GM12878 (cell line): ENCODE results near the gene MYCBP. TPM values are rescaled to one million over a fixed set of nuclear protein-coding genes. Genes with fewer than 3 reads are reported as not detected.

ENCODE experiments used
- BMI1 ChIP-seq: fragments of 450-650 bp; IDR thresholded peaks from 2 replicates; pipeline ENCODE4 v1.6.1; 2016; ENCODE audit warnings: mild to moderate bottlenecking, moderate library complexity, borderline replicate concordance
- CREM ChIP-seq: IDR thresholded peaks from 2 replicates; pipeline ENCODE4 v1.6.1; 2014; ENCODE audit warnings: antibody characterized with exemption, low read depth
- NFXL1 ChIP-seq: fragments of 450-650 bp; IDR thresholded peaks from 2 replicates; pipeline ENCODE4 v1.6.1; 2017; ENCODE audit warnings: antibody characterized with exemption, mild to moderate bottlenecking, borderline replicate concordance
- NR2C1 ChIP-seq: fragments of 450-650 bp; IDR thresholded peaks from 2 replicates; pipeline ENCODE4 v1.6.1; 2017; ENCODE audit warnings: antibody characterized with exemption, mild to moderate bottlenecking, moderate library complexity
- NR2F1 ChIP-seq: fragments of 450-650 bp; conservative IDR thresholded peaks from 2 replicates; pipeline ENCODE4 v1.6.1; 2017; ENCODE audit warnings: mild to moderate bottlenecking
- PAX8 ChIP-seq: fragments of 450-650 bp; IDR thresholded peaks from 2 replicates; pipeline ENCODE4 v1.6.1; 2017; ENCODE audit warnings: mild to moderate bottlenecking, moderate library complexity
- POLR2AphosphoS2 ChIP-seq: IDR thresholded peaks from 2 replicates; pipeline ENCODE4 v1.6.1; 2011; ENCODE audit warnings: low read depth, mild to moderate bottlenecking, low read length, improper control_type of control experiment, moderate library complexity
- RAD51 ChIP-seq: fragments of 450-650 bp; IDR thresholded peaks from 2 replicates; pipeline ENCODE4 v1.6.1; 2016; ENCODE audit warnings: moderate library complexity, mild to moderate bottlenecking, inconsistent platforms
- TAF1 ChIP-seq: IDR thresholded peaks from 2 replicates; pipeline ENCODE4 v1.6.1; 2011; ENCODE audit warnings: mild to moderate bottlenecking, low read depth, low read length, borderline replicate concordance
- polyA plus RNA-seq, 11 experiments: library from polyadenylated mRNA; depleted of rRNA in 4 of 11; unstranded in 6 of 11; stranded (reverse) in 5 of 11; fragments of >200 nt; fragmentation: Nextera tagmentation in 4 of 11; fragmentation: Illumina TruSeq in 1 of 11; extraction: Ambion mirVana in 4 of 11; extraction: Trizol in 1 of 11; gene quantifications; 1 replicate in 1 of 11; 2 replicates in 10 of 11; pipeline versions ENCODE4 v1.2.1 to v1.2.3, GENCODE V29; 2011 to 2016; ENCODE audit warnings: inconsistent platforms in 2 of 11, missing spikeins in 2 of 11, low read depth in 1 of 11
- total RNA-seq, 4 experiments: library from RNA; depleted of rRNA in 3 of 4; stranded (reverse); fragments of >200 nt in 3 of 4; fragmentation: Illumina TruSeq in 1 of 4; extraction: Trizol in 1 of 4; gene quantifications; 2 replicates each; pipeline versions ENCODE4 v1.2.1 to v1.2.3, GENCODE V29; 2013 to 2021
- TF ChIP-seq, protein P1 (sequence below): IDR thresholded peaks from 2 replicates; pipeline ENCODE4 v1.6.1; 2011; ENCODE audit warnings: mild to moderate bottlenecking, low read depth, low read length, moderate library complexity; ENCODE audit not compliant: insufficient replicate concordance
- TF ChIP-seq, protein P2 (sequence below): fragments of 450-650 bp; IDR thresholded peaks from 2 replicates; pipeline ENCODE4 v1.6.1; 2017; ENCODE audit warnings: mild to moderate bottlenecking, moderate library complexity
- TF ChIP-seq, protein P3 (sequence below): IDR thresholded peaks from 2 replicates; pipeline ENCODE4 v1.6.1; 2011; ENCODE audit warnings: borderline replicate concordance, low read depth, mild to moderate bottlenecking, moderate library complexity, mixed read lengths, low read length; ENCODE audit not compliant: insufficient read depth; ENCODE audit errors: extremely low read length
- TF ChIP-seq, protein P4 (sequence below): fragments of 450-650 bp; IDR thresholded peaks from 2 replicates; pipeline ENCODE4 v1.6.1; 2018; ENCODE audit warnings: borderline replicate concordance, mild to moderate bottlenecking; ENCODE audit not compliant: partially characterized antibody
- TF ChIP-seq, protein P5 (sequence below): fragments of 450-650 bp; conservative IDR thresholded peaks from 2 replicates; pipeline ENCODE4 v1.6.1; 2017; ENCODE audit warnings: mild to moderate bottlenecking, moderate library complexity

MYCBP gene
- total and polyA plus RNA-seq, 10 of the 15 experiments (the other 5 are each of a cell fraction or from before 2014, with no cell fraction given): 26.1 to 210 (median 43.1) TPM

DNA sequence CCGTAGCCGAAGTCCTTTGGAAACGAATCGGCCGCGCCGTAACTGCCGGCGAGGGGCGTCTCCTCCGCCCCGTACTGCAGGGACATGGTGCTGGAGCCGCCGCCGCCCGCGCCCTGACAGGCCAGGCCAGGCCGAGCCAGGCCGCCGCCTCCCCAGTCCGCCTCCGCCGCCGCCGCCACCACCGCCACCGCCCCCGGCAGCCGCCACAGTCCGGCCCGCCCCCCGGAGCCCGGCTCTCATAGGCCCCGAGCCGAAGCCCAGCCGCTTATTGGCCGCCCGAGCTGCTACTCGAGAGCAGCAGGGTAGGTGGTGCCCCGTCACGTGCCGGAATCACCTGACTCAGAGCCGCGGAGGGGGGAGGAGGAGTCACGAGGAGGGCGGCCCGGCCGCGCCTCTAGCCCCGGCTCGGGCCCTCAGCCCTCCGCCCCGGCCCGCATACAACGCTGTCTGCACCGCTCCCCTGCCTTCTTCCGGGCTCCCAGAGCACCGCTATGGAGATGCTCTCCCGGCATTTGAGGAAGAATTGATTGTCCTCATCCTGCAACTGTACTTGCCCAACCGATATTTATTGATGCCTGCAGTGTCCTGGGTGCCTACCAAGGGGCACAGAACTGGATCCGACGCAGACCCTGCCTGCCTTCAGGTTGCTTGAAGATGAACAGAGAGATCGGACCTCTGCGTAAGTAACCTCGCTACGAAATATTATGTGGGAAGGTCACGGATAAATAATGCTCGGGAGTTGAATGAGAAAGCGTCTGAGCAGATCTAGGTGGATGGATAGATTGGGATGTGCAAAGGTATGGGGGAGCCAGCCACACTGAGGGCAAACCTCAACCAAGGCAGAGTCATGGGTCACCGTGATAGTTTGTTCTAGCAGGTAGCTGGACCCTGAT is 13.3 kb downstream of the MYCBP start, which contains the start of gene RRAGC (continued):
- TF ChIP-seq PAX8 (no peak), RAD51 (peak; percentile 99), NR2F1 (no peak; the same call in none of the 2 replicates), NFXL1 (no peak), POLR2AphosphoS2 (no peak), TAF1 (peak; percentile 61; the same call in 1 of the 2 replicates), CREM (peak; percentile 36; the same call in 1 of the 2 replicates), NR2C1 (peak; percentile 24; the same call in 1 of the 2 replicates), BMI1 (no peak)
- TF ChIP-seq, protein P1, sequence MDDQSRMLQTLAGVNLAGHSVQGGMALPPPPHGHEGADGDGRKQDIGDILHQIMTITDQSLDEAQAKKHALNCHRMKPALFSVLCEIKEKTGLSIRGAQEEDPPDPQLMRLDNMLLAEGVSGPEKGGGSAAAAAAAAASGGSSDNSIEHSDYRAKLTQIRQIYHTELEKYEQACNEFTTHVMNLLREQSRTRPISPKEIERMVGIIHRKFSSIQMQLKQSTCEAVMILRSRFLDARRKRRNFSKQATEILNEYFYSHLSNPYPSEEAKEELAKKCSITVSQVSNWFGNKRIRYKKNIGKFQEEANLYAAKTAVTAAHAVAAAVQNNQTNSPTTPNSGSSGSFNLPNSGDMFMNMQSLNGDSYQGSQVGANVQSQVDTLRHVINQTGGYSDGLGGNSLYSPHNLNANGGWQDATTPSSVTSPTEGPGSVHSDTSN: peak; percentile 98
- TF ChIP-seq, protein P2, sequence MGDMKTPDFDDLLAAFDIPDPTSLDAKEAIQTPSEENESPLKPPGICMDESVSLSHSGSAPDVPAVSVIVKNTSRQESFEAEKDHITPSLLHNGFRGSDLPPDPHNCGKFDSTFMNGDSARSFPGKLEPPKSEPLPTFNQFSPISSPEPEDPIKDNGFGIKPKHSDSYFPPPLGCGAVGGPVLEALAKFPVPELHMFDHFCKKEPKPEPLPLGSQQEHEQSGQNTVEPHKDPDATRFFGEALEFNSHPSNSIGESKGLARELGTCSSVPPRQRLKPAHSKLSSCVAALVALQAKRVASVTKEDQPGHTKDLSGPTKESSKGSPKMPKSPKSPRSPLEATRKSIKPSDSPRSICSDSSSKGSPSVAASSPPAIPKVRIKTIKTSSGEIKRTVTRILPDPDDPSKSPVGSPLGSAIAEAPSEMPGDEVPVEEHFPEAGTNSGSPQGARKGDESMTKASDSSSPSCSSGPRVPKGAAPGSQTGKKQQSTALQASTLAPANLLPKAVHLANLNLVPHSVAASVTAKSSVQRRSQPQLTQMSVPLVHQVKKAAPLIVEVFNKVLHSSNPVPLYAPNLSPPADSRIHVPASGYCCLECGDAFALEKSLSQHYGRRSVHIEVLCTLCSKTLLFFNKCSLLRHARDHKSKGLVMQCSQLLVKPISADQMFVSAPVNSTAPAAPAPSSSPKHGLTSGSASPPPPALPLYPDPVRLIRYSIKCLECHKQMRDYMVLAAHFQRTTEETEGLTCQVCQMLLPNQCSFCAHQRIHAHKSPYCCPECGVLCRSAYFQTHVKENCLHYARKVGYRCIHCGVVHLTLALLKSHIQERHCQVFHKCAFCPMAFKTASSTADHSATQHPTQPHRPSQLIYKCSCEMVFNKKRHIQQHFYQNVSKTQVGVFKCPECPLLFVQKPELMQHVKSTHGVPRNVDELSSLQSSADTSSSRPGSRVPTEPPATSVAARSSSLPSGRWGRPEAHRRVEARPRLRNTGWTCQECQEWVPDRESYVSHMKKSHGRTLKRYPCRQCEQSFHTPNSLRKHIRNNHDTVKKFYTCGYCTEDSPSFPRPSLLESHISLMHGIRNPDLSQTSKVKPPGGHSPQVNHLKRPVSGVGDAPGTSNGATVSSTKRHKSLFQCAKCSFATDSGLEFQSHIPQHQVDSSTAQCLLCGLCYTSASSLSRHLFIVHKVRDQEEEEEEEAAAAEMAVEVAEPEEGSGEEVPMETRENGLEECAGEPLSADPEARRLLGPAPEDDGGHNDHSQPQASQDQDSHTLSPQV: no peak
- TF ChIP-seq, protein P3, sequence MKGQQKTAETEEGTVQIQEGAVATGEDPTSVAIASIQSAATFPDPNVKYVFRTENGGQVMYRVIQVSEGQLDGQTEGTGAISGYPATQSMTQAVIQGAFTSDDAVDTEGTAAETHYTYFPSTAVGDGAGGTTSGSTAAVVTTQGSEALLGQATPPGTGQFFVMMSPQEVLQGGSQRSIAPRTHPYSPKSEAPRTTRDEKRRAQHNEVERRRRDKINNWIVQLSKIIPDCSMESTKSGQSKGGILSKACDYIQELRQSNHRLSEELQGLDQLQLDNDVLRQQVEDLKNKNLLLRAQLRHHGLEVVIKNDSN: peak; percentile 99
- TF ChIP-seq, protein P4, sequence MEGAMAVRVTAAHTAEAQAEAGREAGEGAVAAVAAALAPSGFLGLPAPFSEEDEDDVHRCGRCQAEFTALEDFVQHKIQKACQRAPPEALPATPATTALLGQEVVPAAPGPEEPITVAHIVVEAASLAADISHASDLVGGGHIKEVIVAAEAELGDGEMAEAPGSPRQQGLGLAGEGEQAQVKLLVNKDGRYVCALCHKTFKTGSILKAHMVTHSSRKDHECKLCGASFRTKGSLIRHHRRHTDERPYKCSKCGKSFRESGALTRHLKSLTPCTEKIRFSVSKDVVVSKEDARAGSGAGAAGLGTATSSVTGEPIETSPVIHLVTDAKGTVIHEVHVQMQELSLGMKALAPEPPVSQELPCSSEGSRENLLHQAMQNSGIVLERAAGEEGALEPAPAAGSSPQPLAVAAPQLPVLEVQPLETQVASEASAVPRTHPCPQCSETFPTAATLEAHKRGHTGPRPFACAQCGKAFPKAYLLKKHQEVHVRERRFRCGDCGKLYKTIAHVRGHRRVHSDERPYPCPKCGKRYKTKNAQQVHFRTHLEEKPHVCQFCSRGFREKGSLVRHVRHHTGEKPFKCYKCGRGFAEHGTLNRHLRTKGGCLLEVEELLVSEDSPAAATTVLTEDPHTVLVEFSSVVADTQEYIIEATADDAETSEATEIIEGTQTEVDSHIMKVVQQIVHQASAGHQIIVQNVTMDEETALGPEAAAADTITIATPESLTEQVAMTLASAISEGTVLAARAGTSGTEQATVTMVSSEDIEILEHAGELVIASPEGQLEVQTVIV: no peak
- TF ChIP-seq, protein P5, sequence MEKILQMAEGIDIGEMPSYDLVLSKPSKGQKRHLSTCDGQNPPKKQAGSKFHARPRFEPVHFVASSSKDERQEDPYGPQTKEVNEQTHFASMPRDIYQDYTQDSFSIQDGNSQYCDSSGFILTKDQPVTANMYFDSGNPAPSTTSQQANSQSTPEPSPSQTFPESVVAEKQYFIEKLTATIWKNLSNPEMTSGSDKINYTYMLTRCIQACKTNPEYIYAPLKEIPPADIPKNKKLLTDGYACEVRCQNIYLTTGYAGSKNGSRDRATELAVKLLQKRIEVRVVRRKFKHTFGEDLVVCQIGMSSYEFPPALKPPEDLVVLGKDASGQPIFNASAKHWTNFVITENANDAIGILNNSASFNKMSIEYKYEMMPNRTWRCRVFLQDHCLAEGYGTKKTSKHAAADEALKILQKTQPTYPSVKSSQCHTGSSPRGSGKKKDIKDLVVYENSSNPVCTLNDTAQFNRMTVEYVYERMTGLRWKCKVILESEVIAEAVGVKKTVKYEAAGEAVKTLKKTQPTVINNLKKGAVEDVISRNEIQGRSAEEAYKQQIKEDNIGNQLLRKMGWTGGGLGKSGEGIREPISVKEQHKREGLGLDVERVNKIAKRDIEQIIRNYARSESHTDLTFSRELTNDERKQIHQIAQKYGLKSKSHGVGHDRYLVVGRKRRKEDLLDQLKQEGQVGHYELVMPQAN: peak; percentile 65
